ENCODE measurements around the gene CCDC39.
"Not testable (repeated sequence)": the region's sequence is repeated elsewhere in the genome, so short reads cannot be mapped to it uniquely, and the experiment has no call there.

The CCDC39 gene

GRCh38 chr3:180619723-180620122, 59.6 kb downstream of the CCDC39 start:
- TF ChIP-seq EZH2phosphoT487 (IDR thresholded peaks at IDR 0.05; ENCODE audit: low read depth) (no peak), CTCF (IDR thresholded peaks at IDR 0.05; ENCODE audit: low read depth, low read length) (no peak)

GRCh38 chr3:180618563-180618962, 60.7 kb downstream of the CCDC39 start:
- H3K9ac ChIP-seq (ENCODE audit: low read length); H3K4me3 ChIP-seq (ENCODE audit: low read length); H3K79me2 ChIP-seq (ENCODE audit: low read length); H3K4me2 ChIP-seq (ENCODE audit: low read length); H2AFZ ChIP-seq (ENCODE audit: low read depth, low read length); H3K27ac ChIP-seq (ENCODE audit: low read length); H4K20me1 ChIP-seq (ENCODE audit: insufficient read depth, low read length); H3K27me3 ChIP-seq (ENCODE audit: low read depth, low read length); H3K9me3 ChIP-seq (ENCODE audit: insufficient read depth, low read length); H3K4me1 ChIP-seq (ENCODE audit: low read length): not testable (repeated sequence)
- peaks cover 45% of the 10 kb centered on the region for H3K36me3 ChIP-seq (replicated peaks; ENCODE audit: low read depth, low read length)

More at GRCh38 chr3:180619723-180620122, 59.6 kb downstream of the CCDC39 start:
- H3K4me3 ChIP-seq (ENCODE audit: low read length) = no peak overlapping the region
- peaks cover 12% of the 10 kb centered on the region for H3K4me1 ChIP-seq (ENCODE audit: low read length)
- peaks cover 54% of the 10 kb centered on the region for H3K36me3 ChIP-seq (replicated peaks; ENCODE audit: low read depth, low read length)
- no peak overlapping the region for H3K9ac ChIP-seq (ENCODE audit: low read length)
- H3K79me2 ChIP-seq (ENCODE audit: low read length) = no peaks in the 10 kb centered on the region; the same call in 1 of the 2 replicates
- no peak overlapping the region for H3K4me2 ChIP-seq (ENCODE audit: low read length)
- H3K27ac ChIP-seq (ENCODE audit: low read length) = no peak overlapping the region
- H2AFZ ChIP-seq (ENCODE audit: low read depth, low read length) = no peak overlapping the region
- H3K9me3 ChIP-seq (ENCODE audit: insufficient read depth, low read length) = peaks cover 1% of the 10 kb centered on the region; the same call in 1 of the 2 replicates
- H3K27me3 ChIP-seq (ENCODE audit: low read depth, low read length) = no peaks in the 10 kb centered on the region
- no peaks in the 10 kb centered on the region for H4K20me1 ChIP-seq (ENCODE audit: insufficient read depth, low read length)

DNA sequence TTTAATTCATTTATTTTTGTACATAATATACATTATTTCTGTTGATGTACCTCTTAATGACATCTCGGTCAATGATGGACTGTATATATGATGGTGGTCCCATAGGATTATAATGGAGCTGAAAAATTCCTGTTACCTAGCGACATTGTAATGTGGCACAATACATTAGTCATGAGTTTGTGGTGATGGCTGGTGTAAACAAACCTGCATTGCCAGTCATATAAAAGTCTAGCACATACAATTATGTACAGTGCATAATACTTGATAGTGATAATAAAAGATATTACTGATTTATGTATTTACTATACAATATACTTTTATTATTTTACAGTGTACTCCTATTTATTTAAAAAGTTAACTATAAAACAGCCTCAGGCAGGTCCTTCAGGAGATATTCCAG, 62.2 kb downstream of the CCDC39 start:
- TF ChIP-seq EZH2phosphoT487 (IDR thresholded peaks at IDR 0.05; ENCODE audit: low read depth) (no peak), CTCF (IDR thresholded peaks at IDR 0.05; ENCODE audit: low read depth, low read length) (no peak)
- Histone ChIP-seq H3K79me2 (ENCODE audit: low read length) (no peaks in the 10 kb centered on the region), H3K9me3 (ENCODE audit: insufficient read depth, low read length) (no peaks in the 10 kb centered on the region), H3K4me3 (ENCODE audit: low read length) (no peak overlapping the region), H4K20me1 (ENCODE audit: insufficient read depth, low read length) (no peaks in the 10 kb centered on the region), H3K4me1 (ENCODE audit: low read length) (peaks cover 1% of the 10 kb centered on the region), H2AFZ (ENCODE audit: low read depth, low read length) (no peak overlapping the region), H3K27ac (ENCODE audit: low read length) (no peak overlapping the region), H3K27me3 (ENCODE audit: low read depth, low read length) (no peaks in the 10 kb centered on the region), H3K4me2 (ENCODE audit: low read length) (no peak overlapping the region), H3K36me3 (replicated peaks; ENCODE audit: low read depth, low read length) (peaks cover 46% of the 10 kb centered on the region), H3K9ac (ENCODE audit: low read length) (no peak overlapping the region)

DNA sequence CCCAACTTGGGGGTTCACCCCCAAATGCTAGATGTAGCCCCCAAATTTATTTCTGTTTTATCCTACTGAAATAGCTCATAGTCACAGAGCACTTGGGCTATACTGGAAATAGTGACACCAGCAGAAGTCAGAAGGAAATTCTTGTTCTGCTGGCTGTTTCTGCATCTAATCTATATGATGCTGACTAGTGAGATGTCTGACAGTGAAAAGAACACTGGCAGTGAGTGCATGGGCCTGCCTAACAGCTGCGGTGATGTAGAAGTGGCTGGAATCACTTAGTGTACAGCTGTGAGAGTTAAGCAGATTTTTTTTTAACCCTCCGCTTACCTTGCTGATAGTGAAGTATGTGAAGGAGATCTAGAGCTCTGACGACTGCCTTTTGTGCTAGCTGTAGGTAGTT, 63.3 kb downstream of the CCDC39 start:
- TF ChIP-seq EZH2phosphoT487 (IDR thresholded peaks at IDR 0.05; ENCODE audit: low read depth) (no peak), CTCF (IDR thresholded peaks at IDR 0.05; ENCODE audit: low read depth, low read length) (no peak)

GRCh38 chr3:180612364-180612763, 66.9 kb downstream of the CCDC39 start:
- H3K27ac ChIP-seq (ENCODE audit: low read length) = no peak overlapping the region
- H2AFZ ChIP-seq (ENCODE audit: low read depth, low read length) = no peak overlapping the region
- H3K79me2 ChIP-seq (ENCODE audit: low read length) = no peaks in the 10 kb centered on the region
- no peaks in the 10 kb centered on the region for H3K27me3 ChIP-seq (ENCODE audit: low read depth, low read length)
- H3K4me3 ChIP-seq (ENCODE audit: low read length) = no peak overlapping the region
- no peak for TF ChIP-seq CTCF (IDR thresholded peaks at IDR 0.05; ENCODE audit: low read depth, low read length)
- no peak for TF ChIP-seq EZH2phosphoT487 (IDR thresholded peaks at IDR 0.05; ENCODE audit: low read depth)
- peaks cover 50% of the 10 kb centered on the region for H3K36me3 ChIP-seq (replicated peaks; ENCODE audit: low read depth, low read length)
- H3K9me3 ChIP-seq (ENCODE audit: insufficient read depth, low read length) = no peaks in the 10 kb centered on the region
- no peaks in the 10 kb centered on the region for H4K20me1 ChIP-seq (ENCODE audit: insufficient read depth, low read length)
- H3K4me1 ChIP-seq (ENCODE audit: low read length) = no peaks in the 10 kb centered on the region
- H3K4me2 ChIP-seq (ENCODE audit: low read length) = no peak overlapping the region
- H3K9ac ChIP-seq (ENCODE audit: low read length) = no peak overlapping the region

More for the DNA sequence above, 63.3 kb downstream of the CCDC39 start:
- Histone ChIP-seq H3K9ac (ENCODE audit: low read length) (no peak overlapping the region), H3K4me1 (ENCODE audit: low read length) (no peaks in the 10 kb centered on the region), H3K79me2 (ENCODE audit: low read length) (no peaks in the 10 kb centered on the region), H3K4me3 (ENCODE audit: low read length) (no peak overlapping the region), H3K27me3 (ENCODE audit: low read depth, low read length) (no peaks in the 10 kb centered on the region), H3K27ac (ENCODE audit: low read length) (no peak overlapping the region), H3K4me2 (ENCODE audit: low read length) (no peak overlapping the region), H3K9me3 (ENCODE audit: insufficient read depth, low read length) (no peaks in the 10 kb centered on the region), H4K20me1 (ENCODE audit: insufficient read depth, low read length) (no peaks in the 10 kb centered on the region), H2AFZ (ENCODE audit: low read depth, low read length) (no peak overlapping the region), H3K36me3 (replicated peaks; ENCODE audit: low read depth, low read length) (peaks cover 46% of the 10 kb centered on the region)
